HCT116 (cell line): ENCODE results near the gene NFE2. TPM values are rescaled to one million over a fixed set of nuclear protein-coding genes. Genes with fewer than 3 reads are reported as not detected.

Source experiments
- ATAC-seq: fragments of 200-7000 bp; cut with Tn5 transposase; 2 replicates; pipeline ENCODE4 v1.9.1; 2020; ENCODE audit warnings: mild to moderate bottlenecking, moderate library complexity
- BruUV-seq: library from RNA; stranded (reverse); fragments of 400-500 nt; replicated peaks from 2 replicates; lab custom pipeline; 2021; lab: Mats Ljungman, UMichigan
- CTCF ChIA-PET: fragments of 300-600 bp; sonication (Branson Sonifier 250); formaldehyde crosslinking; loops from one replicate; lab custom pipeline; 2021; ENCODE audit warnings: antibody characterized with exemption; lab: Charles Lee
- POLR2A ChIA-PET: fragments of 300-600, 350-600 bp; sonication (Branson Sonifier 250); formaldehyde crosslinking; loops from one replicate; lab custom pipeline; 2021; ENCODE audit warnings: antibody characterized with exemption; lab: Charles Lee
- RAD21 ChIA-PET, 2 experiments: fragments of 300-600 bp; sonication (Branson Sonifier 250); formaldehyde crosslinking; loops; one replicate each; lab custom pipeline; 2023; ENCODE audit warnings: low total read pairs in 2 of 2; ENCODE audit not compliant: uncharacterized antibody in 2 of 2, unreplicated experiment in 2 of 2, low non-redundant PET in 1 of 2; lab: Charles Lee
- DNase-seq: peaks from one replicate; pipeline ENCODE4 v3.0.0-alpha.2; 2010; ENCODE audit warnings: low read depth, low spot score
- H2AFZ ChIP-seq: fragments of 200-600 bp; shearing (Covaris generic), sonication (generic); 2 replicates; pipeline ENCODE4 v1.6.1; 2017; ENCODE audit warnings: low read depth, mixed run types, mixed read lengths, antibody characterized with exemption, low read length; ENCODE audit not compliant: poor library complexity, severe bottlenecking
- H3K27ac ChIP-seq: 2 replicates; pipeline ENCODE4 v1.5.1; 2012; ENCODE audit warnings: low read depth, low read length
- H3K27me3 ChIP-seq: fragments of 200-600 bp; sonication (generic); 2 replicates; pipeline ENCODE4 v1.6.1; 2016; ENCODE audit warnings: mixed run types, low read length, mixed read lengths; ENCODE audit not compliant: insufficient read depth
- H3K36me3 ChIP-seq, 2 experiments: fragments of 200-500 bp in 1 of 2; fragments of 200-600 bp in 1 of 2; sonication (Bioruptor generic) in 1 of 2; sonication (generic) in 1 of 2; 2 replicates each; pipeline versions ENCODE4 v1.5.1 to v1.6.1; 2014 to 2016; ENCODE audit warnings: low read length in 2 of 2, inconsistent platforms in 1 of 2, mixed read lengths in 1 of 2, mixed run types in 1 of 2; ENCODE audit not compliant: insufficient read depth in 2 of 2, control insufficient read depth in 1 of 2
- H3K4me1 ChIP-seq, 2 experiments: fragments of 200-600 bp in 1 of 2; sonication (generic) in 1 of 2; 2 replicates each; pipeline versions ENCODE4 v1.5.1 to v1.6.1; 2012 to 2017; ENCODE audit warnings: low read length in 2 of 2, inconsistent platforms in 1 of 2, mild to moderate bottlenecking in 1 of 2, mixed read lengths in 1 of 2, mixed run types in 1 of 2, moderate library complexity in 1 of 2; ENCODE audit not compliant: insufficient read depth in 2 of 2, control insufficient read depth in 1 of 2
- H3K4me2 ChIP-seq: fragments of 200-600 bp; sonication (generic); 2 replicates; pipeline ENCODE4 v1.6.1; 2017; ENCODE audit warnings: mixed run types, low read length, mixed read lengths
- H3K4me3 ChIP-seq, 2 experiments: fragments of 200-600 bp in 1 of 2; sonication (generic) in 1 of 2; replicated peaks in 1 of 2; 2 replicates each; pipeline ENCODE4 v1.5.1; 2011 to 2016; ENCODE audit warnings: low read length in 2 of 2, control low read depth in 1 of 2, low read depth in 1 of 2, mild to moderate bottlenecking in 1 of 2, mixed read lengths in 1 of 2, mixed run types in 1 of 2
- H3K79me2 ChIP-seq: fragments of 200-600 bp; sonication (generic); 2 replicates; pipeline ENCODE4 v1.6.1; 2017; ENCODE audit warnings: mild to moderate bottlenecking, mixed run types, low read length, moderate library complexity, mixed read lengths; ENCODE audit not compliant: insufficient read depth
- H3K9ac ChIP-seq: fragments of 200-600 bp; sonication (generic); 2 replicates; pipeline ENCODE4 v1.6.1; 2016; ENCODE audit warnings: low read length, mixed read lengths
- H3K9me2 ChIP-seq: fragments of 200-600 bp; sonication (generic), shearing (Covaris generic); 2 replicates; pipeline ENCODE4 v1.6.1; 2017; ENCODE audit warnings: mixed run types, mild to moderate bottlenecking, moderate library complexity; ENCODE audit not compliant: insufficient read depth
- H3K9me3 ChIP-seq, 2 experiments: fragments of 200-500 bp in 1 of 2; fragments of 200-600 bp in 1 of 2; sonication (Bioruptor generic) in 1 of 2; sonication (generic) in 1 of 2; 2 replicates each; pipeline ENCODE4 v1.6.1; 2014 to 2017; ENCODE audit warnings: low read length in 2 of 2, mixed read lengths in 2 of 2, inconsistent platforms in 1 of 2, low read depth in 1 of 2, mild to moderate bottlenecking in 1 of 2, mixed run types in 1 of 2, moderate library complexity in 1 of 2; ENCODE audit not compliant: control insufficient read depth in 1 of 2, insufficient read depth in 1 of 2
- H4K20me1 ChIP-seq: fragments of 200-600 bp; sonication (generic), shearing (Covaris generic); 2 replicates; pipeline ENCODE4 v1.6.1; 2017; ENCODE audit warnings: mixed run types, mild to moderate bottlenecking, moderate library complexity; ENCODE audit not compliant: insufficient read depth
- ATF3 ChIP-seq: IDR thresholded peaks from 2 replicates; pipeline ENCODE4 v1.6.1; 2012
- CBX3 ChIP-seq: IDR thresholded peaks from 2 replicates; pipeline ENCODE4 v1.6.1; 2012; ENCODE audit warnings: low read depth
- EGR1 ChIP-seq: IDR thresholded peaks from 2 replicates; pipeline ENCODE4 v1.6.1; 2012; ENCODE audit warnings: low read depth
- ELF1 ChIP-seq: IDR thresholded peaks from 2 replicates; pipeline ENCODE4 v1.6.1; 2012; ENCODE audit warnings: low read depth, borderline replicate concordance
- EZH2phosphoT487 ChIP-seq: fragments of 200-600 bp; IDR thresholded peaks from 2 replicates; pipeline ENCODE4 v1.6.1; 2018; ENCODE audit warnings: antibody characterized with exemption, borderline replicate concordance
- FOSL1 ChIP-seq: IDR thresholded peaks from 2 replicates; pipeline ENCODE4 v1.6.1; 2012; ENCODE audit warnings: low read depth
- MAX ChIP-seq: IDR thresholded peaks from 2 replicates; pipeline ENCODE4 v1.6.1; 2012
- TCF7L2 ChIP-seq: IDR thresholded peaks from 2 replicates; pipeline ENCODE4 v1.7.0; 2011; ENCODE audit warnings: borderline replicate concordance, inconsistent platforms; ENCODE audit not compliant: insufficient read depth, insufficient read length; ENCODE audit errors: extremely low read depth
- ZFX ChIP-seq: fragments of 450-650 bp; IDR thresholded peaks from 2 replicates; pipeline ENCODE4 v1.6.1; 2017
- intact Hi-C: fragments of 100-400 bp; cut with micrococcal nuclease; formaldehyde crosslinking; loops from 2 replicates; pipeline ENCODE4 v1.10.0; 2022
- total RNA-seq: library from RNA; stranded (reverse); gene quantifications from one replicate; pipeline ENCODE4 v1.2.1, GENCODE V29; 2021; ENCODE audit not compliant: unreplicated experiment

NFE2 gene
- total RNA-seq, 1 experiment from 2014 or later, result 1.3 TPM

GRCh38 chr12:54341378-54342300 is 40.8 kb upstream of the NFE2 start (continued):
- TF ChIP-seq ATF3, result no peak
- no peak for TF ChIP-seq ELF1

GRCh38 chr12:54340846-54341245 is 40.0 kb upstream of the NFE2 start:
- Histone ChIP-seq H3K27ac (no peak overlapping the region), H3K36me3 (peaks cover 30 to 47% of the 10 kb centered on the region in 2 experiments), H3K27me3 (no peaks in the 10 kb centered on the region), H3K79me2 (peaks cover 71% of the 10 kb centered on the region), H3K9me2 (no peaks in the 10 kb centered on the region), H3K4me1 (no peaks in the 10 kb centered on the region; a peak in 2 of 4 replicates), H2AFZ (no peak overlapping the region), H3K4me2 (no peak overlapping the region), H3K9me3 (no peaks in the 10 kb centered on the region), H4K20me1 (peaks cover 6% of the 10 kb centered on the region; the same call in 1 of the 2 replicates), H3K4me3 (no peak overlapping the region), H3K9ac (no peak overlapping the region)
- intact Hi-C loops, result no loop called here
- RAD21 ChIA-PET, result interaction anchor here in 1 of 2 experiments (0.6 kb wide), 1 partner anchor 121 kb away, joined by 7 read pairs; no protein-coding TSS in a partner anchor
- ATAC-seq, result no peak
- no peak for DNase-seq
- POLR2A ChIA-PET, result no interaction called here
- CTCF ChIA-PET, result interaction anchor here (1.4 kb wide), 1 partner anchor 89 kb away, joined by 3 read pairs; no protein-coding TSS in a partner anchor
- TF ChIP-seq ELF1 (no peak), EGR1 (no peak), TCF7L2 (no peak), CBX3 (no peak), FOSL1 (no peak), MAX (no peak), EZH2phosphoT487 (no peak), ZFX (no peak)
- BruUV-seq, result no TSS peak
